ENCODE measurements around the gene EDDM13.
"Not testable (repeated sequence)": the region's sequence is repeated elsewhere in the genome, so short reads cannot be mapped to it uniquely, and the experiment has no call there.

The EDDM13 gene

DNA sequence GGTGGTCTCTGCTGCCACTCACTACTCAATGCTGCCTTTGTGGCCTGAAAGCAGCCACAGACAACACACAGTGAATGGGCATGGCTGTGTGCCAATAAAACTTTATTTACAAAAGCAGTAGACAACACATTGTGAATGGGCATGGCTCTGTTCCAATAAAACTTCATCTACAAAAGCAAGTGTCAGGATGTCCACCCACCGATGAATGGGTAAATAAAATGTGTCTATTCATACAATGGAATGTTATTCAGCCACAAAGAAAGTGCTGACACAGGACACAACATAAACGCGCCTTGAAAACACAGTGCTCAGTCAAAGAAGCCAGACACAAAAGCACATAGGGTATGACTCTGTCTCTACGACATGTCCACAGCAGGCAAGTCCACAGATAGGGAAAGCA, 22.0 kb downstream of the EDDM13 start:
- in situ Hi-C loops (cut with MboI; ENCODE audit: low sequenced_read_pairs): no loop called here

DNA sequence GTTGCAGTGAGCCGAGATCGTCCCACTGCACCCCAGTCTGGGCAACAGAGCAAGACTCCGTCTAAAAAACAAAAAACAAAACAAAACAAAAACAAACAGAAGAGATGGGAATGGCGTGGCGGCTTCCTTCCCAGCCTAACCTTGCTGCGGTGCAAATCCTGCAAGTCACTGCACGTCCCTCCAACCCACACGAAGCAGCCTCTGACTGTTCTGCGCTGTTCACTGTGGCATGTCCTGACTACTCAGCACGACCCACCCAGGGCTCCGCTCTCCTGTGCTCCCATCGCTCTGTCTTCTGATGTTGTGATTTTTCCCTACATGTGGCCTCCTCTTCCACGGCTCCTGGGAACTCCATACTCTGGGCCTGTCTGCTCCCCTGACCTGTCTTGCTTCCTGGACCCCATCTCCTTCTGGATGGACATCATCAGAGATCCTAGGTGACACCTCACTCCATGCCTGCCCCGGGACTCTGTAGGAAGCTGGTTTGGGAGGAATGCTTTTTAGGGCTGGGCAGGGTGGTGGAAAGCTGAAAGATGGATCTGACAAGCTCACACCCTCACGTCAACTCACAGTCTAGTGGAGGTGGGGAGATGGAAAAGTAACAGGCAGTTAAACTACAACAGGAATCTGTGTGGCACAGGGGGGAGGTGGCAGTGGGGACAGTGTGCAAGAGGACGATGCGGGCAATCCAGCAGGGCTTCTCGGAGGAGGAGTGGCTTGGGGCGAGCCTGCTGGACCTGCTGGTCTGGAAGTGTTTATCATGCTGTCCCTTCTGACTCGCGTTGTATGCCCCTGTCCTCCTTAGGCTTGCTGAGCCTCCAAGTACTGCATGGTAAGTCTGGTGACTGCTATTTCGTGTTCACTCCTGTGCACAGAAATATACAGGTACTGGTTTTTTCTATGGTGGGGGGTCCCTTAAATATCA, 23.2 kb downstream of the EDDM13 start:
- in situ Hi-C loops (cut with MboI; ENCODE audit: low sequenced_read_pairs): no loop called here

DNA sequence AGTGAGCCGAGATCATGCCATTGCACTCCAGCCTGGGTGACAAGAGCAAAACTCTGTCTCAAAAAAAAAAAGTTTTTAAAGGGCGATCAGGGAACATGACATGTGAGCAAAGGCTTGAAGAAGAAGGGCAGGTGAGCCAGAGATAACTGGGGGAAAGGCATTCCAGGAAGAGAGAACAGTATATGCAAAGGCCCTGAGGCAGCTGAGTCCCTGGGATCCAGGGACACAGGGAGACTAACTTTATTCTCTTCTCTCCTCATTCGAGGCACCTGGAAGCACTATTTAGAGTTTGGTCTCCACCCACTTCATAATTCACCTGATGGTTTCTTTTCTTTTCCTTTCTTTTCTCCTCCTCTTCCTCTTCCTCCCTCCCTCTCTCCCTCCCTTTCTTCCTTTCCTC, 24.5 kb downstream of the EDDM13 start:
- in situ Hi-C loops (cut with MboI; ENCODE audit: low sequenced_read_pairs): no loop called here

DNA sequence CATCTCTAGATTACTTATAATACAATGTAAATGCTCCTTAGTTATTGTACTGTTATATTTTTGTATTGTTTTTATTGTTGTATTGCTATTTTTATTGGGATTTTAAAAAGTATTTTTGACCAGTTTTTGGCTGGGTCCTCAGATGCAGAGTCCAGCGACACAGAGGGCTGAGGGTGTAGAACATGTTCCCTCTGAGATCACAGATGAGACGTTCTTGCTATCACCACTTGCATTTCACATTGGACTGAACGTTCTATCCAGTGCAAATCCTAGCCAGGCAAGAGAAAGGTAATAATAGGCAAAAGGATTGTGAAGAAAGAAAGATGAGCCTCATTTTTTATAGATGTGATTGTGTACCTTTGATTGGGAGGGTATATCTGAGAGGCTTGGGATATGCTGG, 27.1 kb downstream of the EDDM13 start:
- in situ Hi-C loops (cut with MboI; ENCODE audit: low sequenced_read_pairs): no loop called here

DNA sequence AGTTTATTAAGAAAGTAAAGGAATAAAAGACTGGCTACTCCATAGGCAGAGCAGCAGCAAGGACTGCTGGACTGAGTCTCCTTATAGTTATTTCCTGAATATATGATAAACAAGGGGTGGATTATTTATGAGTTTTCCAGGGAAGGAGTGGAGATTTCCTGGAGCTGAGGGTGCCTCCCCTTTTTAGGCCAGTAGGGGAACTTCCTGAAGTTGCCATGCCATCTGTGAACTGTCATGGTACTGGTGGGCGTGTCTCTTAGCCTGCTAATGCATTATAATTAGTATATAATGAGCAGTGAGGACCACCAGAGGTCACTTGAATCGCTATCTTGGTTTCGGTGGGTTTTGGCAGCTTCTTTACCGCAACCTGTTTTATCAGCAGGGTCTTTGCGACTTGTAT, 28.6 kb downstream of the EDDM13 start:
- in situ Hi-C loops (cut with MboI; ENCODE audit: low sequenced_read_pairs): no loop called here

DNA sequence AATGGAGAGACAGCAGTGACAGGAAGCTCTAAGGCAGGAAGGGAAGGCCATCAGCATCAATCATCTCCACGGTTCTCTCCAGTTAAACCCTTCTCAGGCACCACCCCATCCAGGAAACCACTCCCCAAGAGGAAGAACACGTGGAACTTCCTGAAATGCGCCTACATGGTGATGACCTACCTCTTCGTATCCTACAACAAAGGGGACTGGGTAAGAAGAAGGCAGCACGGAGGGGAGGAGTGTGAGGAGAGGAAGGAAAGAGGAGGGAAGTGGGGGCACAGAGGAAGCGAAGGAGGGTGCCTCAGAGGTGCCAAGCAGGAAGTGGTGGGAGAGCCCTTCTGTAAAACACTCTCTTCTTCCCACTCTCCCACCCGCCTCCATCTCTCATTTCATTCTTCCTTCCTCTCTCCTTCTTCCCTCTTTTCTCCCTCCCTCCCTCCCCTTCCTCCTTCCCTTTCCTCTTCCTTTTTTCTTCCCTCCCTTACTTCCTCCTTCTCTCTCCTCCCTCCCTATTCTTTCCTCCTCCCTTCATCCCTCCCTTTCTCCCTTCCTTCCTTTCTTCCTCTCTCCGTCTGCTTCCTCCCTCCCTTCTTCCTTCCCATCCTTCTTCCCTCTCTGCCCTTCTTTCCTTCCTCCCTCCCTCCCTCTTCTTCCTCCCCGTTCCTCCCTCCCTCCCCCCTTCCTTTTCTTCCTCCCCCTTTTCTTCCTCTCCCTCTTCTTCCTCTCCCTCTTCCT, 29.5 kb downstream of the EDDM13 start:
- in situ Hi-C loops (cut with MboI; ENCODE audit: low sequenced_read_pairs): no loop called here

DNA sequence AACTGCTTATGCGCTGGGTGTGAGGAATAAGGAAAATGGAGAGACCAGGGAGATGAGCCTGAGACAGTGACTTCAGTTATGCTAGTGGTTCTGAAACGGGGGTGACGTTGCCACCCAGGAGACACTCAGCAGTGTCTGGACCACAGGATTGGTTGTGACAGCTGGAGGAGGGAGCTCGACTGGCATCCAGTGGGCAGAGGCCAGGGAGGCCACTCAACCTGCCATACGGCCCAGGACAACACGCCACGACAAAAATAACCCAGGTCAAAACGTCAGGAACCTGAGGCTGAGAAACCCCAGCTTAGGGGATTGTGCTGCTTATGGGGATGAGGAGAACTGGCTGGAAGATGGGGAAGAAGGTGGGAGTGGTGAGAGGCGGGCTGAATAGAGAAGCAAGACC, 31.7 kb downstream of the EDDM13 start:
- in situ Hi-C loops (cut with MboI; ENCODE audit: low sequenced_read_pairs): no loop called here

DNA sequence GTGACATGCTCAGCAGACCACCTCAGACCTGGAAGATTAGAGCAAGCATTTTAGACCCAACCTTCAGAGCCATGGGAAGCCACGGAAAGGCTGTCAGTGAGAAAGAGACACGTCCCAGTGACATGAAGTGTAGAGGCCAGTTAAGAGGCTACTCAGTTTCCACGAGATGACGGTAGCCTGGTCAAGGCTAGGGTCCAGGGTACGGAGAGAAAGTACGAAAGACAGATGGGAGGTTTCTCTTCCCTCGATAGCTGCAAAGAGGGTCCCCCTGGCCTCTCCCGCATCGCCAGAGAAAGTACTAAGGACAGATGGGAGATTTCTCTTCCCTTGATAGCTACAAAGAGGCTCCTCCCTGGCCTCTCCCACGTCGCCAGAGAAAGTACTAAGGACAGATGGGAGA, 33.5 kb downstream of the EDDM13 start:
- in situ Hi-C loops (cut with MboI; ENCODE audit: low sequenced_read_pairs): no loop called here

DNA sequence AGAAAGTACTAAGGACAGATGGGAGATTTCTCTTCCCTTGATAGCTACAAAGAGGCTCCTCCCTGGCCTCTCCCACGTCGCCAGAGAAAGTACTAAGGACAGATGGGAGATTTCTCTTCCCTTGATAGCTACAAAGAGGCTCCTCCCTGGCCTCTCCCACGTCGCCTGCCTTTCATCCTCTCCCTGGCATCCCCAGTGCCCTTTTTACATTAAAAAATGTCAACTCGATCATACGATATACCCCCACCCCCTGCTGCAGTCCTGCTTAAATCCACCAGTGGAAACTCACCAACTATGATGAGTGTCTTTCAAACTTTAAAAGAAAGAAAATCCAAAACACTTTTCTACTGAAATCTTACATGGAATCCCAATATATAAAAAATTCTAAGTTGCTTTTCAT, 34.5 kb downstream of the EDDM13 start:
- in situ Hi-C loops (cut with MboI; ENCODE audit: low sequenced_read_pairs): not testable (repeated sequence)

DNA sequence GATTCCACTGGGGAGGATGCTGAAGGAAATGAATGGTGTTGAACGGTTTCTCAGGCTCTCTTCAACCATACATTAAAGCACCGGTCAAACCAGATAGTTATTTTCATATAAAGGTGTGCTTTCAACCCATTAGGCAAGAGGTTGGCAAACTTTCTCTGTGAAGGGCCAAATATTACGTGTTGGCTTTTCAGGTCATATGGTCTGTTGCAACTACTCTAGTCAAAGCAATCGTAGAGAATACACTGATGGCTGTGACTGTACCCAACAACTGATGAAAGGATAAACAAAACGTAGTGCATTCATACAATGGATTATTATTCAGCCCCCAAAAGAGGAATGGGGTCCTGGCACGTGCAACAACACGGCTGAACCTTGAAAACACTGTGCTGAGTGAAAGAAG, 36.2 kb downstream of the EDDM13 start:
- in situ Hi-C loops (cut with MboI; ENCODE audit: low sequenced_read_pairs): no loop called here

DNA sequence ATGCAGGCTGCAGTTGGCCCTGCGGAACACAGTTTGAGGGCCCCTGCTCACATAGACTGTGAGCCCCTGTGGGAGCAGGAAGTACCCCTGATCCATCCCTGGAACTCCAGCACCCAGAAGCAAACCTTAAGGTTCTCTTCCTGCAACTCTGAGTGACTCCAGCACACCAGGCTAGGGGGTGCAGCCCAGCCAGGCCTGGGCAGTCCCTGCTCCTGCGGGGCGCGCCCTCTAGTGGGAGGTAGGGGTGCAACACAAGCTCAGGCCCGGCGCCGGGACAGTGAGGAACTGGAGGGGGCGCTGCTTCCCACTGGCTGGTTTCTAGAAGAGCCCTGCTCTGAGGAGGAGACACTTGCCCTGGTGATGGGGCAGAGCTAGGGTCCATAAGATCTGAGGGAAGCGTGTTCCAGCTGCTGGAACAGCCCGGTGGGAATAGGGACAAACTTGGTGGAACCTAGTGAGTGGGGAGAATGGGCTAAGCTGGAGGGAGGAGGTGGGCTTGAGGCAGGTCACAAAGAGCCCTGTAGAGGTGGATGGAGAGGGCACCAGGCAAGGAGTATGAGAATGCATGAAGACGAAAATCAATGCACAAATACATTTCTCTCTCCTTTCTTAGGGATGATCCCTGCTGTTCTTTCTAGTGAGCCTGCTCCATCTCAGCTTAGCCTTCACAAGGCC, 37.1 kb downstream of the EDDM13 start:
- in situ Hi-C loops (cut with MboI; ENCODE audit: low sequenced_read_pairs): no loop called here

DNA sequence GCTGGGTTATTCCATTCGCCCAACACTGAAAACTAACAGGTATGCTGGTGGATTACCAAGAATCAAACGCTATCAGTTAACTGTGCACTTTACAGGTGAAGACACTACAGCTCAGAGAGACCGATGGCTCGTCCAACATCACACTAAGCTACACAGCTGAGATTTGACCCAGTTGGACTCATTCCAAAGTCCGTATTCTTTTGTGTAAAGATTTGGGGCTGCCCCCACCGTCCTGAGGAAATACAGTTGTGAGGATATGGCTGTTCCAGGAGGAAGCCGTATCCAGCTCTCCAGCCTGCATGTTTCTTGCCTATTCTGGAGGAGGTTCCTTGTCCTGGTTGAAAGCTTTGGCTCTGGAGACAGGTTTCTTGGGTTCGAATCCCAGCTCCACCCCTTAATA, 37.9 kb downstream of the EDDM13 start:
- in situ Hi-C loops (cut with MboI; ENCODE audit: low sequenced_read_pairs): no loop called here

DNA sequence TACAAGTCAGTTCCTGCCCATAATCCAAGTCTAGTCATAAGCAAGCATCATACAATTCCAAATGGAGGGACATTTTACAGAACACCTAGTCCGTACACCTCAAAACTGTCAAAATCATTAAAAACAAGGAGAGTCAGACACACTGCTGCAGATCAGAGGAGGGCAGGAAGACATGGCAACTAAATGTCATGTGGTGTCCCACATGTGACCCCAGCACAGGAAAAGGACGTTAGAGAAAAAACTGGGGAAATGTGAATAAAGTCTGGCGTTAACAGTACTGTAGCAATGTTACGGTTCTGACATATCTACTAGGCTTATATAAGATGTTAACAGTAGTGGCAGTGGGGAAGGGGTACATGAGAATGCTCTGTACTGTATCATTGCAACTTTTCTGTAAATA, 39.8 kb downstream of the EDDM13 start:
- in situ Hi-C loops (cut with MboI; ENCODE audit: low sequenced_read_pairs): no loop called here

DNA sequence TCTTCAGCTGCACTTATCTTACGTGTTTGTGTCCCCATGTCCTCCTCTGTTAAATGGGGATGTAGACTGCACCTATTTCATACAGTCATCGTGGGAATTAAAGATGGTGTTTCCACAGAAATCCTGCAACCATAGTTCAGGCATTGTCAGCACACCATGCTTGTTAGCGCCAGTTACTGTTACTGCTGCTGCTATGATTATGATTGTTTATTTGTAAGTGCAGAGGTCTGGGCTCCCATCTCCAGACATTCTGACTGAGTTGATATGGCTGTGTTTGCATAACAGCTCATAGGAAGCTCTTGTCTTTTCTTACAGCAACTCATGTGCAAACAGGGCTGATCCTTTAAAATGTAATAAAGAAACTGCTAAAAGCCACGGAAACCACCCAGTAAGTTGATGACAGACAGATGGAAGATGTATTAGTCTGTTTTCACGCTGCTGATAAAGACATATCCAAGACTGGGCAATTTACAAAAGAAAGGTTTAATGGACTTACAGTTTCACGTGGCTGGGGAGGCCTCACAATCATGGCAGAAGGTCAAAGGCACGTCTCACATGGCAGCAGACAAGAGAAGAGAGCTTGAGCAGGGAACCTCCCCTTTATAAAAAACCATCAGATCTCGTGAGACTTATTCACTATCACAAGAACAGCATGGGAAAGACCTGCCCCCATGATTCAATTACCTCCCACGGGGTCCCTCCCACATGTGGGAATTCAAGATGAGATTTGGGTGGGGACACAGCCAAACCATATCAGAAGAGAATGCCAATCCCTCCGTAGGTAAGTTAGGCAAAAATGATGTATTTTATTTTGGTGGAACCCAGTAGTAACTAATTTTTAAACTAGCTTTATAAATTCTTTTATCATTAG, 40.5 kb downstream of the EDDM13 start:
- in situ Hi-C loops (cut with MboI; ENCODE audit: low sequenced_read_pairs): no loop called here

DNA sequence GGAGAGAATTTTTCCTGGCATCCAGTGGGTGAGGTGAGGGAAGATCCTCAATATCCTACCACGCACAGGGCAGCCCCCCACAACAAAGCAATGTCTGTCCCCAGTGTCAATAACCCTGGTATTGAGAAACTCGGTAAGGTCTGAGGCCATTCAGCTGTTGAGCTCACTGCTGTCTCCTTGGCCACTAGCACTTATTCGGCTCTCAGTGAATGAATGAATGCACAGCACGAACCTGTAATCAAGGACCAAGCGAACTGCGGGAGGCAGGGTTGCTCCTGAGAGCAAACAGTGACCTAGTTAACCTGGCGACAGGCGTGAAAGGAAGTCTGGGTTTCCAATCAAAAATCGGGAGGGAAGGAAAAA, 41.5 kb downstream of the EDDM13 start:
- in situ Hi-C loops (cut with MboI; ENCODE audit: low sequenced_read_pairs): no loop called here

DNA sequence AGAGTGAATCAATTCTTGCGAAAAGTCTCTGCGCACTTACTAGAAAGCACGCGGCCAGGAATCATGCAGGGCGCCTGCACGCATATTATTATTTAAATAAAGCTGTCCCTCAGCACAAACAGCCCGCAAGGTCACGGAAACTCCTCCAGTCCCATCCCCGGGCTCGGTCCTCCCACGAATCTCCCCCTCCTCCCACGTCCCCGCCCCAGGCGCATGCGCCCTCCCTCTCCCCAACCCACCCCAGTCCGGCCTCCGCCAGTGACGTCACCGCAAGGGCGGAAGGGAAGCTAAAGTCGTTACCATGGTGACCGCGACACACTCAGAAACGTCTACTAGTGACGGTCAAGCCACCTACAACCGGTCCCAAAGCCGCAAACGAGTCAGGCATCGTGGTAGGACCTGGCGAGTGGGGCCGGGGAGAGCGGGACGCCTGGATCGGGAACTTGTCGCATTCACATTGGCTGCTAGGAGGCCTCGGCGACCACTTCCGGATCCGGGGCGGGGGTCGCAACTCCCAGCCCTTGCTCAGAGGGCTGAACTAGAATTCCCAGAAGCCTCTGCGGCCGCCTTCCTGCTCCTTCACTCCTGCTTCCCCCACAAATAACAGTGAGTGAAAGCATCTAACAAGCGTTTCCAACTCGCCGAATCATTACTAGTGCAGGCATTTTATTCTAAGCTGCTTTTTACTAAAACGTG, 42.0 kb downstream of the EDDM13 start, which contains the start of gene ZSCAN5A:
TSS of gene ZSCAN5A (minus strand) at position 459 of the 696 bp plus-strand sequence. CDS start 89,793 bp downstream, outside the sequence.
- in situ Hi-C loops (cut with MboI; ENCODE audit: low sequenced_read_pairs): no loop called here

DNA sequence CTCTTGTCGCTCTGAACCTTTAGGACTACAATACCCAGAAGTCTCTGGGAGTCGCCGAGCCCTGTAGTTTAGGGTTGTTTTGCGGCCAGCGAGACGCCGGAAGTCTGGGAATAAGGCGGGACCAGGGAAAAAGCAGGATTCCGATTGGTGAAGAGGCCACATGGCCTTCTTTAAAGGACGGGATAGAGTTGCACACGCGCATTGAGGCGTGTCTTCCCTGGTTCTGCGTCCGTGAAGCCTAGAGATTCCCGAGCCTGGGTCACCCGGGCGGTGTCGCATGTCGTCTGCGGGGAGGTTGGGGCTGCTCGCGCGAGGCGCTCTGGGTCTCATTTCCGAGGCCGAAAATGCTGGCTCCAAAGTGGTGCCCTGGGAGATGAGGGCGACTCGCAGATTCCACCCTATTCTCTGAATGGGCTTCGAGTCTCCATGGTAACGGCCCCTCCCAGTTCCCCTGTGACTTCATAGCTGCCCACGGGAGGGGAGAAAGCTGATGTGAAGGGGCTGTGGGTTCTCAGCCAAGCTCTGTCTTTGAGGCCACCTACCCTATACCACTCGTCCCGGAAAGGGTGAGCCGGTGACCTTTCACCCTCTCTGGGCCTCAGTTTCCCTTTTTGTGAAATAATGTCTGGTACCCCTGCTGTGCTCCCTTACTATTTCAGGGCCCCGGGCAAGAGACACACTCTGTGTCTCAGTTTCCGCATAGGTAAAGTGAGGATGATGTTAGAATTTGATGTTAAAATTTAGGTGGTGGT, 42.7 kb downstream of the EDDM13 start:
- in situ Hi-C loops (cut with MboI; ENCODE audit: low sequenced_read_pairs): no loop called here

DNA sequence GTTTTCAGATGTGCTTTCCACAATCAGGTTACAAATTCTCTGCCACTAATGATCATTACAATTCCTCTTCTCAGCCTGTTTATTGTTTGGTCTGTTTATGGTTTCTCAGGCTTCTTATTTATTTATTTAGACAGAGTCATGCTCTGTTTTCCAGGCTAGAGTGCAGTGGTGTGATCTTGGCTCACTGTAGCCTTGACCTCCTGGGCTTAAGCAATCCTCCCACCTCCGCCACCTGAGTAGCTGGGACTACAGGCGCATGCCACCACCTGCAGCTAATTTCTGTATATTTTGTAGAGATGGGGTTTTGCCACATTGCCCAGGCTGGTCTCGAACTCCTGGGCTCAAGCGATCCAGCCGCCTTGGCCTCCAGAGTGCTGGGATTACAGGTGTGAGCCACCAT, 44.2 kb downstream of the EDDM13 start:
- in situ Hi-C loops (cut with MboI; ENCODE audit: low sequenced_read_pairs): no loop called here

DNA sequence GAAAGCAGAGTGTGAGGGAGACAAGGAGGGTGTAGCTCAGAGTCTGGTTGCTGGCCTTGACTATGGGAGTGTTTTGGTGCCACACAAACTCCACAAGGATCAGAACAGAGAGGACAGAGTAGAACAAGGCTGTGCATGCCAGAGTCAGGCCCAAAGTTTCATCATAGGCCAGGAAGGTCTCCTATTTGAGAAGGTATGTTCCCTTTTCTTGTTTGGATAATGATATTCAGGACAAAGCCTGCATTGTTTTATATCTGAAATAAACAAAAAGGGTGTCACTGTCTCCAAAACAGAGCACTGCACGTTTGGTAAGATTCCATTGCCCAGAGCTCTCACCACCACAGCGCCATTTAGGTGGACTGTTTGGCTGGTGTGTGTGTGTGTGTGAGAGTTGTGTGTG, 45.2 kb downstream of the EDDM13 start:
- in situ Hi-C loops (cut with MboI; ENCODE audit: low sequenced_read_pairs): no loop called here

All from HL-60/S4 treated with retinoic acid at 250 ng/mL for 4 days and 3 days (cell line).